Duodenal mucosa (tissue), 2 donors: ENCODE results near the gene GPR146.

Experiments used
- H3K27ac ChIP-seq: one replicate; pipeline ENCODE4 v1.7.0; 2013; ENCODE audit warnings: low read depth, low read length
- H3K27me3 ChIP-seq, 2 donors: one replicate each; pipeline ENCODE4 v1.7.0; 2013; ENCODE audit warnings: low read length in 2 of 2, control low read depth in 1 of 2; ENCODE audit not compliant: insufficient read depth in 2 of 2, control insufficient read depth in 1 of 2
- H3K36me3 ChIP-seq, 2 donors: one replicate each; pipeline ENCODE4 v1.7.0; 2013; ENCODE audit warnings: low read length in 2 of 2, control low read depth in 1 of 2; ENCODE audit not compliant: insufficient read depth in 2 of 2, control insufficient read depth in 1 of 2
- H3K4me1 ChIP-seq, 2 donors: one replicate each; pipeline ENCODE4 v1.7.0; 2013; ENCODE audit warnings: low read length in 2 of 2, control low read depth in 1 of 2; ENCODE audit not compliant: insufficient read depth in 2 of 2, control insufficient read depth in 1 of 2
- H3K4me3 ChIP-seq, 2 donors: one replicate each; pipeline ENCODE4 v1.7.0; 2013; ENCODE audit warnings: low read length in 2 of 2, low read depth in 1 of 2
- H3K9ac ChIP-seq, 2 donors: one replicate each; pipeline ENCODE4 v1.7.0; 2013; ENCODE audit warnings: low read length in 2 of 2, low read depth in 1 of 2
- H3K9me3 ChIP-seq, 2 donors: one replicate each; pipeline ENCODE4 v1.7.0; 2013; ENCODE audit warnings: low read length in 2 of 2, control low read depth in 1 of 2; ENCODE audit not compliant: control insufficient read depth in 1 of 2

The GPR146 gene

GRCh38 chr7:1046722-1047679, 2.7 kb downstream of the GPR146 start:
- Histone ChIP-seq H3K4me1 (peaks cover 38 to 49% of the 10 kb centered on the region in 2 donors), H3K36me3 (no peaks in the 10 kb centered on the region), H3K9me3 (no peaks in the 10 kb centered on the region), H3K9ac (no peak overlapping the region), H3K27ac (no peak overlapping the region), H3K4me3 (peak overlapping the region in 1 of 2 donors; percentile 2), H3K27me3 (no peaks in the 10 kb centered on the region)

- Histone ChIP-seq H3K27ac (no peak overlapping the region), H3K4me3 (no peak overlapping the region), H3K4me1 (peaks cover 28 to 33% of the 10 kb centered on the region in 2 donors), H3K27me3 (no peaks in the 10 kb centered on the region), H3K9ac (no peak overlapping the region), H3K36me3 (no peaks in the 10 kb centered on the region), H3K9me3 (no peaks in the 10 kb centered on the region)
Measured at GRCh38 chr7:1049006-1049741, 4.8 kb downstream of the GPR146 start.

- no peak overlapping the region for H3K27ac ChIP-seq
- H3K36me3 ChIP-seq = no peaks in the 10 kb centered on the region
- no peaks in the 10 kb centered on the region for H3K9me3 ChIP-seq
- H3K9ac ChIP-seq = no peak overlapping the region
- H3K4me3 ChIP-seq = no peak overlapping the region
- no peaks in the 10 kb centered on the region for H3K27me3 ChIP-seq
- H3K4me1 ChIP-seq = peaks cover 28 to 31% of the 10 kb centered on the region in 2 donors
Measured at GRCh38 chr7:1049801-1050200, 5.5 kb downstream of the GPR146 start.

- Histone ChIP-seq H3K4me1 (peaks cover 23 to 25% of the 10 kb centered on the region in 2 donors), H3K36me3 (no peaks in the 10 kb centered on the region), H3K27ac (no peak overlapping the region), H3K9ac (no peak overlapping the region), H3K9me3 (no peaks in the 10 kb centered on the region), H3K4me3 (no peak overlapping the region), H3K27me3 (no peaks in the 10 kb centered on the region)
Measured at GRCh38 chr7:1050254-1050906, 6.0 kb downstream of the GPR146 start.

GRCh38 chr7:1050956-1051690, 6.8 kb downstream of the GPR146 start:
- no peak overlapping the region for H3K4me3 ChIP-seq
- no peak overlapping the region for H3K9ac ChIP-seq
- no peaks in the 10 kb centered on the region for H3K27me3 ChIP-seq
- peaks cover 17 to 21% of the 10 kb centered on the region in 2 donors for H3K4me1 ChIP-seq
- no peak overlapping the region for H3K27ac ChIP-seq
- no peaks in the 10 kb centered on the region for H3K36me3 ChIP-seq
- H3K9me3 ChIP-seq = no peaks in the 10 kb centered on the region

- no peak overlapping the region for H3K9ac ChIP-seq
- peak overlapping the region; percentile 20 for H3K27ac ChIP-seq
- peaks cover 7 to 10% of the 10 kb centered on the region in 2 donors for H3K4me1 ChIP-seq
- H3K36me3 ChIP-seq = no peaks in the 10 kb centered on the region
- no peak overlapping the region for H3K4me3 ChIP-seq
- no peaks in the 10 kb centered on the region for H3K27me3 ChIP-seq
- no peaks in the 10 kb centered on the region for H3K9me3 ChIP-seq
Measured at GRCh38 chr7:1052031-1052818, 7.9 kb downstream of the GPR146 start.

- Histone ChIP-seq H3K4me3 (no peak overlapping the region), H3K27ac (peak overlapping the region; percentile 32), H3K4me1 (peaks cover 2 to 6% of the 10 kb centered on the region in 2 donors), H3K9ac (no peak overlapping the region), H3K9me3 (no peaks in the 10 kb centered on the region), H3K36me3 (no peaks in the 10 kb centered on the region), H3K27me3 (no peaks in the 10 kb centered on the region)
Measured at GRCh38 chr7:1053002-1053411, 8.7 kb downstream of the GPR146 start.

- Histone ChIP-seq H3K36me3 (no peaks in the 10 kb centered on the region), H3K9me3 (no peaks in the 10 kb centered on the region), H3K27ac (no peak overlapping the region), H3K27me3 (no peaks in the 10 kb centered on the region), H3K4me1 (peaks cover 0 to 8% of the 10 kb centered on the region in 2 donors), H3K4me3 (no peak overlapping the region), H3K9ac (no peak overlapping the region)
Measured at GRCh38 chr7:1053816-1054370, 9.5 kb downstream of the GPR146 start.

GRCh38 chr7:1054438-1054837, 10.1 kb downstream of the GPR146 start:
- Histone ChIP-seq H3K9me3 (no peaks in the 10 kb centered on the region), H3K27me3 (no peaks in the 10 kb centered on the region), H3K9ac (no peak overlapping the region), H3K27ac (no peak overlapping the region), H3K4me1 (peaks cover 0 to 8% of the 10 kb centered on the region in 2 donors), H3K36me3 (no peaks in the 10 kb centered on the region), H3K4me3 (no peak overlapping the region)
